GM19438 (cell line): Measurements from ENCODE around the gene JAKMIP2.
"Not testable (repeated sequence)": the region's sequence is repeated elsewhere in the genome, so short reads cannot be mapped to it uniquely, and the experiment has no call there.

ENCODE experiments used
- ATAC-seq: cut with Tn5 transposase; IDR thresholded peaks from one replicate; pipeline ENCODE4 v1.9.1; 2021; ENCODE audit warnings: low read depth; ENCODE audit not compliant: unreplicated experiment

The JAKMIP2 gene

DNA sequence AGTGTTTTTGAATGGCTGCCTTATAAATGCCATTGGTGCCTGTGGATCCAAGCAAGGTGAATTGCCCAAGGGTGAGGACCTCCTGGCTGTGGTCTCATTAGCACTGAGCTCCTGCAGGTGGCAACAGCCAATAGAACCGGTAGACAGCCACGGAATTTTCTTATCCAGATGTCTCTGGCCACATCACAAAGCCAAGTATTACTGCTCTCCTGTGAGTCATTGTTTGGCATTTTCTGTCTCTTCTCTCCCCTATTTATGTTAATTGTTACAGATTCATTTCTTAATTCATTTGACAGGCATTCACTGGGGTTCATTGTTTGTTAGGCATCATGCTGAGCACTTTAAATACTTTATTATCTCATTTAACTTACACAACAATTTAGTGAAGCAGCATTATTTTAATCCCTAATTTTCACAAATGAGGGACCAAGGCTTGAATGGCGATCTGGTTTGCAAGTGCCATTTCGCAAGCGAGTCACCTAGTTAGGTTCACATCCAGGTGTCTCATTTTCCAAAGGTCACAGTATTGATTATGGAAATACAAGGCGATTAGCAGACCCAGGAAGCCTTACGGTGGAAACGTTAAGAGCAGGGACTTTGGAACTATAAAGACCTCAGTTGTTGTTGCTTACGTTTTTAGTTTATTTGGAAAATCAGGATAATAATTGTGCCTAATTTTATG lies 214.5 kb downstream of the JAKMIP2 start:
- ATAC-seq = no peak

DNA sequence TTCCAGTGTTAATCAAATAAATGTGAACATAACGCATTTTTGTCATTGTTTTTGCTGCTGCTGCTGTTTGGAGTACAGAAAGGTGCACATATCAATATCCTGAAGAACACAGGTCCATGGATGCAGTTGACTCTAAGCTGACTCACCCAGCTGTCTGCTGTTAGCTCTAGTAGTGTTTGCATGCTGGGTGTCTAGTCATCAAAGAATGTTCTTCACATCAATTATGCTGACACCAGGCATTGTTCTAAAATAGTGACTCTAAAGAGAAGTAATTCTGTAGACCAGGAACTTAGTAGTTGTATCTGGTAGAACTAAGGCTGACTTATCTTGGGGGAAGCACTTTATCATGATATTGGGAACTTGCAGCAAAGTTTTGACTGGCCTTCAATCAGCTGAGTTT lies 217.0 kb downstream of the JAKMIP2 start:
- no peak for ATAC-seq

DNA sequence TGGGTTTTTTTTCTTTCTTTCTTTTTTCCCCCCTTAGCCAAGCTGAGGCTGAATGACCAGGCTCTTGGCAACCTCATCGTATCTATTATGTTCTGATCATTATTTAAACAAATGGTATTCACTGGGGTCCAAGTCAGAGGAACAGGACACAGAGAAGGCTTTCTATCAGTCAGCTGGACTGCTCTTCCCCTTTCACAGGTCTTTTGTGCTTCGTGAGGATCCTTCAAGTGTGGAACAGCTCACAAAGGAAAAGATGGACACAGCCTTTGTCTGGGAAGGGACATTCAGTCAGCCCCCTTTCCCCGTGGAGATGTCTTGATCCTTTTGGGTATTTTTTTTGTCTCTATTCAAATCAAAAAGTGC lies 218.4 kb downstream of the JAKMIP2 start:
- ATAC-seq = no peak

DNA sequence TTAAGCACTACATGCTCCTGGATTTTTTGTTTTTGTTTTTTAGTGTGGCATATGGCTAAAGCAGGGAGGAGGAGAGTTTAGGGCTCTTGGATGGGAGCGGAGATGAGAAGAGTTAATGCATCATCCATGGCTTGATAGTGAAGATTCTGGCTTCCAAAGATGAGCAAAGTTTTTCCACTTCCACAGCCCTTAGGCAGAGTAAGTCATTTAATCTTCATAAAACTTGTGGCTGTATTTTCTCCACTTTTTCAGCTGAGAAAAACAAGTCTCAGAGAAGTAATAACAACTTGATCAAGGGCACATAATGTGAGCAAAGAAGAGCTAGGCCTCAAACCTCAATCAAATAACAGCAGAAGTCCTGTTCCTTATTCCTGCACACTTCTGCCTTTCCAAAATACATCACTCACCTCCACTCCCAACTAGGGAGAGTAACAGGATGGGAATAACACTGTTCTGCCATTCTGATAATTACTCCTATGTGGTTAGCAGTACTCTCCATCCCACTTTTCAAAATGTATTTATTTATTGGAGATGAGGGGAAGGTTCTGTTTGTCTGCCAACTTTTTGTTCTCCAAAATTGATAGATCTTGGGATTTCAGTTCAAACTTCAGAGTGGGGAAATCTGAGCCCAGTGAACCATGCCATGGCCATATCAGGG lies 218.9 kb downstream of the JAKMIP2 start:
- ATAC-seq = no peak

DNA sequence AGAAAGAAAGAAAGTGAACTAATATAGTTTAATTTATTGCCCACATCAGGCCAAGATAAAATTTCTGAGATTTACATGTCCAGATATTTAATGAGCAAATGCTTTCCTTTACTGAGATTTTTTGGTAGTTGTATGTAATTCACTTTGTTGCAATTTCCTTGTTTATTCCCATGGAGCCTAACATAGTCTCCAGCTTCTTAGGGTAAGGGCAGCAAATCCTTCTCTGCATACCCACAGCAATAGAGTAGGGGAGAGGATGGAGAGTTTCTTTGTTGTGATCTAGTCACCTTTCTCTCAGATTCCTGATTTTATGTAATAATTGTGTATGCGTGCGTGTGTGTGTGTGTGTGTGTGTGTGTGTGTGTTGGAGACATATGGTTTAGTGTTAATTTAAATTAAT lies 221.1 kb downstream of the JAKMIP2 start:
- no peak for ATAC-seq

DNA sequence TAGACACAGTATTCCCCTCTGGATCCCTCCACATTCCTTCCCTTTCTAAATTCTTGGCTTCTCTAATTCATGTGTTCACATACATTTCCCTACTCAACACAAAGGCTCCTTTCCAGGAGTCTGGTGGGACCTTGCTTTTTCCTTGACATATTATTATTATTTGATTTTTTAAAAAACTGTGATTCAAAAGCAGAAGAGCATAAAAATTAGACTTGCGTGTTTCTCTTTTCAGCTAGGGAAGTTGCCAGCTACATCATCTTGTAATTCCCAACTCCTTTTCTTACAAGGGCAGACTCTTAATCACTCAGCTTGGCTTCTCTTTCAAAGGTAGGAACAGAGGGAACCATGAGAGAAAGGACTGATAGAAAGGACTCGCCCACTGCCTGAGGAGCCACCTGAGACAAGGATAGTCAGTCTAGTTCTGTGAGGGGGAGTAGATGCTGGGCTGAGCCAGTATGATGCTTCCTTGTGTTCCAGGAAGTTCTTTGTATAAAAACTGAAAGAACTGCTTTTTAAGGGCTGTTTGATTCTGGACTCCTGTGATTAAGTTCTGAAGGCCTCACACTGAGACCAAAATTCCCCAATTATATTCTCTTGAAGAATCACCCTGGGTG lies 221.7 kb downstream of the JAKMIP2 start:
- no peak for ATAC-seq

DNA sequence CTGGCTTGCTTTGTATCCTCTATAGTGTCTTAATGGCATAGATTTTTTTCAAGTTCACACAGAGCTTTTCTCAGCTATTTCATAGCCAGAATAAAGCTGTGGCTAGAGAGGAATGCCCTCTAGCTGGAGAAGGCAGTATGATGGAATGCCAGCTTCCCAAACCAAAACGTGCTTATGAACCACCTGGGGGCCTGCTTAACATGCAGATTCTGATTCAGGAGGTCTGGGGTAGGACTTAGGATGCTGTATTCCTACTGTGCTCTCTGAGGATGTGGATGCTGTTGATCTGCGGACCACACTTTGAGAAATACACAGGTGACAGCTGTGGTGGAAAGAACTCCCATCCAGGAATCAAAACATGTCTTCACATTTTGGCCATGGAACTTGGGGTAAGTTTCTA lies 222.8 kb downstream of the JAKMIP2 start:
- no peak for ATAC-seq

DNA sequence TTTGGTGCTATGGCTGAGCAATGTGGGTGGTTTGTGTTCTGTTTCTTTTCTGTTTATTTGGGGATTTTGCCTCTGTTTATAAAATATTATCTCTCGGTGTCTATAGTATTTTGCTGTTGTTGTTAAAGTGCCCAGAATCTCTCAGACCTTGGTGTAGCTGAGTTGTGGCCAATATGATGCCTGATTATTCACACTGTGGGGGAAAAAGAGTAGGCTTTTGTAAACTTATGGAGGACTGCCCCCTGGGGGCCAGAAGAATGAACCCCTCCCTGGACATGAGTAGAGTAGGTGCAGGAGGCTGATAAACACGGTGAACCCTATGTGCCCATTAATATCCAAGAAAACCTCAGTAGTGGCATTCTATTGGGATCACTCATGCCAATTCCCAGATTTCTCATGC lies 223.7 kb downstream of the JAKMIP2 start:
- ATAC-seq = no peak

DNA sequence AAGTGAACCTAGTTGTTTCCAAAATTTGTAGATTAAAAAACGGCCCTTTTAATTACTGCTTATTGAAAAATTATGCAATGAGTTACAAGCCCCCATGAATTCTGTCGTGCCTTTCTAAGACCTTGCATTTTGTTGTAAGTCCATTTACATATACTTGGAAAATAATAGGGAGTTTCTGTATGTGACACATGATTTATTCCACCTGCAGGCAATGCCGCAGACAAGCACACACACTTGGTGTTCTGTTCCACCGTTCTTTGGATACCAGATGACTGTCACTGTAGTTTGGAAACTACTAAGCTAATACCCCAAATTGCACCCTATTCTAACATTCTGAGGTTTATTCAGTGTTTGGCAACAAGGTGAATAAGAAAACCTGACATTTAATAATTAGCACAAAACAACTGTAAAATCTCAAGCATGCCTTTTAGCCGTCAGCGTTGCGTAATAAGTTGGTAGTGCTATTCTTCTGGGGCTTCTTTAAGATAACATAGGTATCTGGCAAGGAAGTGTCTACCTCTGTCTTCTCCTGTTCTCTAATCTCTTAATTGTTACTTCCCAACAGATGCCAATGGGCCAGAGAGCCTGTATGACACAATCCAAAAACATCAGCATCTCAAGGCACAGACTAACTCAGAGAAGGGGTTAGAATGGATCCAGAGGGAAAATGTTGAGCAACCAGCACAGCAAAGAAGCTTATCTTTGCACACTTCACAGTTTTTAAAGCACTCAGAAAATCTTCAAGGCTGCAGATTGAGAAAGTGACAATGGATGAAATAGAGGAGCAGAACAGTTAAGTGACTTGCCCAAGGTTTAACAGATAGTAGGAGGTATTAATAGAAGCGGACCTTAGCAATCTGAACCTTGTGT lies 224.4 kb downstream of the JAKMIP2 start:
- no peak for ATAC-seq

DNA sequence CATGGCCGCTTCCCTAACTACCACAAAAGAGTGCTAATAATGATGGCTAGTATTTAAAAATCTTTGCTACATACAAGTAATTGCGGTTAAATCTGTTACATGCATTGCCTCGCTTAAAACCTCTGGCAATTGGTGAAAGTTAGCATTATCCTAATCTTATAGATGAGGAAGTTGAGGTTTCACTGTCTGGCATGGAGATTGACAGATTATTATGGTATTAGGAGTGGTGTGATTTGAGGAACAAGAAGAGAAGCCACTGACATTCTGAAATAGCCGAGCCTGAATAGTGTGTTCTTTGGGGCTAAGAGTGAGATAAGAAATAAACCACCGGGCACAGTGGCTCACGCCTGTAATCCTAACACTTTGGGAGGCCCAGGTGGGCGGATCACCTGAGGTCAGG lies 227.4 kb downstream of the JAKMIP2 start:
- no peak for ATAC-seq

DNA sequence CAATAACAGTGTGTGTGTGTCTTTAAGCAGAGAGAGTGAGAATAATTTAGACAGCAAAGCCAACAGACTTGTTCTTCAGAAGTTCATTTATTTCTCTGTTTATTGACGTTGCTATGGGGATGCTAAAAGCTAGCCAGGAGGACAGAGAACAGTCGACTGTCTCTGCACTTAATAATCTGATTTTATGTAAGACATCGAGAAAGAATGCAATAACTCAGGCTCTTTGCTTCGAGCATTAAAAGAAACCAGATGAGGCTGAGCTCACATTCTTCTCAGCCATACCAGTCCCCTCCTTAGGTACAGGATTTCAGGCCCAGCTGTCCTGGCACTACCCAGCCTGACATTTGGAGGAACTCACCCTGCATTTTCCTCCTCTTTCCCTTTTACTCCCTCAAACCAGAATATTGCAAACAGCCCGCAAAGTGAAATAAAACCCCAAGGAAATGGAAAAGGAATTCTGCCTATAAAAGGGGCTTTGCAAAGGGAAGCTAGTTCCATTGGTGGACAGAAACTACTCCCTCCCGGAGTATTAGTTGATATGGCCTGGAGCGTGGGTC lies 228.2 kb downstream of the JAKMIP2 start:
- ATAC-seq = no peak

DNA sequence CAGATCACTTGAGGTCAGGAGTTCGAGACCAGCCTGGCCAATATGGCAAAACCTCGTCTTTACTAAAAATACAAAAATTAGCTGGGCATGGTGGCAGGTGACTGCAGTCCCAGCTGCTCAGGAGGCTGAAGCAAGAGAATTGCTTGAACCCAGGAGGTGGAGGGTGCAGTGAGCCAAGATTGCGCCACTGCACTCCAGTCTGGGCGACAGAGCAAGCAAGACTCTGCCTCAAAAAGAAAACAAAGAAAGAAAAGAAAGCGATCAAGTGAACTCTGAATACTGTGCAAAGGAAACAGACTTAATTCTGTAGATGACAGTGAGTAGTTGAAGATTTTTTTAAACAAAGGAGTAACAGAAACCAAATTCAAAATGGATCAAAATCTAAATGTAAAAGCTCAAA lies 228.7 kb downstream of the JAKMIP2 start:
- ATAC-seq = not testable (repeated sequence)

DNA sequence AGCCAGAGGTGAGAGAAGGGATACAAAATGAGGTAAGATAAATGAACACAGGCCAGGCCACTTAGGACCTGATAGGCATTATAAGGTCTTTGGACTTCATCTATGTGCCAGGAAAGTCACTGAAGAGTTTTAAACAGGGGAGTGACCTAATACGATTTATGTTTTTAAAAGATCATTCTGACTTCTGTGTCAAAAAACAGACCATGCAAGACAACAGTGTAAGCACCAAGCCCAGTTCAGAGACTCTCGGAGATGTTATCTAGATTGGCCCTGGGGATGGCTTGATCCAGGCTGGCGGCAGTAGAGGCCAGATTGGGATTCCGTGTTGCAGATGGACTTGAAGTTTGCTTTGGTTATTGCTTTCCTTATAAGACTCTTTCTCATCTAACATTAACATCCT lies 229.6 kb downstream of the JAKMIP2 start:
- ATAC-seq = no peak

DNA sequence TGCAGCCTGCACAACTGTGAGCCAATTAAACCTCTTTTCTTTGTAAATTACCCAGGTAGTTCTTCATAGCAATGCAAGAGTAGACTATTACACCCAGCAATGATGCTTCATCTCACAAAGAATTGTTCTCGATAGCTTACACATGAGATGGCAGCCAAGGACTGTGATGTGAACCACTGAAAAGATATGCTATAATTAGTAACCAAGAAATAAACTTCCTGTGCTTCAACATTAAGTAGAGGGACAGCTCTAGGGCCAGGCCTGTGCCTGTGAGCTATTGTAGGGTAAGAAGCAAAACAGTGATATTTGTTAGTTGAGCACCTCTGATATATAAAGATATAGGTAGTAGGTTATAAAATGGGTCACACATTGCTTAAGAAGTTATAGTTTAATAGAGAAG lies 230.9 kb downstream of the JAKMIP2 start:
- ATAC-seq = no peak

DNA sequence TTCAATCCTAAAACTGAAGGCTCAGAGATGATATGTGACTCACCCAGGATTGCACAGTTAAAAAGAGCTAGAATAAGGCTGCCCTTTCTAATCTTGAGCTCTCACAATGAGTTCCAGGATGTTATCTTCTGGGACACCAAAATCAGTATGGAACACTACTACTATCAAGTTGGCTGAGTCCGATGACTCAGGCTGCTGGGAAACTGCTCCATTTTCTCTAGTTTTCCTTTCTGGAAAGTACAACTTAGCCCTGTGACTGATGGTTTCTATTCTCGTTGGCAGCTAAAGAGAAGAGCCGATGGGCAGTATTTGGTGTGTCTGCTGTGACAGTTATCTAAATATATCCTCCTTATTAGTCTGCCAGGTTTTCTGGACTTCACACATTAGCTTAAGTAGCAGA lies 234.8 kb downstream of the JAKMIP2 start:
- ATAC-seq = no peak

DNA sequence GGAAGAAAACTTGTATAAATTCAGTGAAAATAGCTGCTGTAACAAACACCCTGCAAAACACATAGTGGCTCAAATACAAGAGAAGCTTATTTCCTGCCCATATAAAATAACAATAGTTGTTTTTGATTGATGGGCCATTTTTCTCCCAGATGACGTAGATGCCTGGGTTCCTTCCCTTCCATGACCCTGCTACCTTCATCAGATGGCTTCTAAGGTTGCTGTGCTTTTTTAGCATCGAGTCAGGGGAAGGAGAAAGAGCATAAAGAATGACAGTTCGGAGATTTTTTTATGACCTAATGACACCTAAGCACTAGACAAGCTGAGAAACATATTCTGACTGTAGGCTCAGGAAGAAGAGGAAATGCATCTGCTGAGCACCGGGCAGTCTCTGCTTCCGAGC lies 238.0 kb downstream of the JAKMIP2 start:
- ATAC-seq = no peak

DNA sequence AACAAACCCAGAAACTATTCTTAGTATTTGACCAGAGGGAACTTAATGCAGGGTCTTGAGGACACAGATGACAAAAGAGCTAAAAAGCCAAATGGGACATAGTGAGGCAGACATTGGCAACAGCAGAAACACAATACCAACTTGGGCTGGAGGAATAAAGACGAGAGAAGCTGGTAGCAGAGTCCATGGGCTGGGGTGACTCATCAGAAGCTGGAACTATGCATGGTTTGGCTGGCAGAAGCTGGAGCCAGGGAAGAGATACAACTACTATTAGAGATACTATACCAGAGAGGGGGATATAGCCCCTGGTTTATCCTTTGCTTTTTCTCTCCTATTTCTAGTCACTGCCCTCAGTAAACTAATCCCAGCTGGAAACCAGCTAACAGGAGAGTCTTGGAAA lies 243.5 kb downstream of the JAKMIP2 start:
- ATAC-seq = no peak

DNA sequence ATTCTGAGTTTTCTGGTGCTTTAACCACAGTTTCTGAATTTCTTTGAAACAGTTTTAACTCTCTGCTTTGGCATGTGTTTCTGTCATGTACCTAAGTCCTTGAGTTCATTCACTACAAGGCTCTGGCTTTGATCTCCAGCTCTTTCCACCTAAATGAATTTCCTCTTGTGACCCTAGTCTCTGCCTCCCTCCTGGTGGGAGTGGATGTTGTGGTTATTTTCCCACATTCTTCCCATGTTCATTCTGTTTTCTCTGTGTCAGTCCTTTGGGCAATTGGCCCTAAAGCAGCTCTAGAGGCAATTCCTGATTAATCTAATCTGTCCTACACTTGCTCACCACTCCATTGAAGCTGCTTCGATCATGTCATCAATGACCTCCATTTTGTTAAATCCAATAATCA lies 244.3 kb downstream of the JAKMIP2 start:
- ATAC-seq = no peak
